Ovary (tissue), 9 donors: ENCODE measurements around the gene CEP170B. TPM values are rescaled to one million over a fixed set of nuclear protein-coding genes. Genes with fewer than 3 reads are reported as not detected.
A peak's percentile ranks its signal among the peaks of the same experiment; 100 is the strongest.

Source experiments
- DNase-seq, 5 donors: peaks; one replicate each; pipeline ENCODE4 v3.0.0-alpha.2; 2019 to 2020
- H3K27ac ChIP-seq, 2 donors: fragments of 200-600 bp; one replicate each; pipeline versions ENCODE4 v1.5.1 to v1.8.0; 2019 to 2022
- H3K27me3 ChIP-seq: fragments of 200-600 bp; one replicate; pipeline ENCODE4 v1.8.0; 2022
- H3K36me3 ChIP-seq: fragments of 200-600 bp; sonication (generic); one replicate; pipeline ENCODE4 v1.5.1; 2019
- H3K4me1 ChIP-seq: one replicate; pipeline ENCODE4 v1.8.1; 2013; ENCODE audit warnings: mild to moderate bottlenecking, moderate library complexity; ENCODE audit not compliant: insufficient read depth
- H3K4me3 ChIP-seq: fragments of 200-600 bp; sonication (generic); one replicate; pipeline ENCODE4 v1.5.1; 2017
- H3K9me3 ChIP-seq, 2 donors: fragments of 200-600 bp in 1 of 2; sonication (generic) in 1 of 2; one replicate each; pipeline versions ENCODE4 v1.5.1 to v1.8.1; 2013 to 2019; ENCODE audit warnings: mild to moderate bottlenecking in 1 of 2, moderate library complexity in 1 of 2
- EP300 ChIP-seq: sonication (generic); formaldehyde crosslinking; IDR thresholded peaks from one replicate; pipeline ENCODE4 v1.6.1; 2017; ENCODE audit warnings: antibody characterized with exemption
- POLR2A ChIP-seq: fragments of 450-650 bp; IDR thresholded peaks from one replicate; pipeline ENCODE4 v1.6.1; 2017; ENCODE audit warnings: antibody characterized with exemption, mild to moderate bottlenecking, moderate library complexity
- WGBS, 3 donors: extraction: QIAGEN DNeasy Blood & Tissue Kit in 1 of 3; methylation state at CpG; one replicate each; pipeline versions ENCODE4 v1.1.5 to v1.1.7; 2013 to 2017; 5-methylcytosine and 5-hydroxymethylcytosine counted together
- intact Hi-C, 4 donors: fragments of 100-400 bp; cut with DNase I; formaldehyde crosslinking; loops; one replicate each; pipeline versions ENCODE4 v1.11.0 to v1.15.1; 2022 to 2023
- polyA plus RNA-seq, 2 donors: library from polyadenylated mRNA; stranded (reverse); fragments of 200-250 nt in 1 of 2; fragments of 350-450 nt in 1 of 2; fragmentation: Illumina TruSeq in 1 of 2; extraction: RNeasy Lipid Tissue Mini Kit (QIAGEN cat#74804) in 1 of 2; gene quantifications; one replicate each; pipeline ENCODE4 v1.2.3, GENCODE V29; 2013 to 2014
- total RNA-seq, 7 donors: library from RNA; depleted of rRNA in 2 of 7; stranded (reverse); fragments of >200 nt in 2 of 7; fragmentation: NEBNext Ultra II Directional in 3 of 7; extraction: Animal tissue kit (Norgen Biotek cat#: 25700) in 3 of 7; gene quantifications; one replicate each; pipeline versions ENCODE4 v1.1.0 to v1.2.4, GENCODE V29; 2016 to 2023
- TF ChIP-seq, protein P1 (sequence below), 3 donors: fragments of 450-650 bp in 2 of 3; fragments of 200-600 bp in 1 of 3; IDR thresholded peaks; one replicate each; pipeline versions ENCODE4 v1.5.1 to v1.8.0; 2016 to 2022; ENCODE audit warnings: antibody characterized with exemption in 3 of 3, mild to moderate bottlenecking in 1 of 3
- donor health status: DM: no; HTN: no; CAD: no; lungs with moderate emphysema.
- donor health status: DM: no; HTN: no; CAD: no.
- donor health status: Bipolar disorder and iron deficiency.
- donor health status: DM: yes; HTN: yes; CAD: no.
- donor health status: DM: no; HTN: no; CAD: no.
- donor health status: DM: yes; HTN: yes; CAD: no.

Gene CEP170B
- total and polyA plus RNA-seq, 9 donors: 1.9 to 22.7 (median 9.9) TPM

GRCh38 chr14:104897330-104898194 is 32.5 kb downstream of the CEP170B start:
- TF ChIP-seq POLR2A (no peak), EP300 (no peak)
- TF ChIP-seq, protein P1, sequence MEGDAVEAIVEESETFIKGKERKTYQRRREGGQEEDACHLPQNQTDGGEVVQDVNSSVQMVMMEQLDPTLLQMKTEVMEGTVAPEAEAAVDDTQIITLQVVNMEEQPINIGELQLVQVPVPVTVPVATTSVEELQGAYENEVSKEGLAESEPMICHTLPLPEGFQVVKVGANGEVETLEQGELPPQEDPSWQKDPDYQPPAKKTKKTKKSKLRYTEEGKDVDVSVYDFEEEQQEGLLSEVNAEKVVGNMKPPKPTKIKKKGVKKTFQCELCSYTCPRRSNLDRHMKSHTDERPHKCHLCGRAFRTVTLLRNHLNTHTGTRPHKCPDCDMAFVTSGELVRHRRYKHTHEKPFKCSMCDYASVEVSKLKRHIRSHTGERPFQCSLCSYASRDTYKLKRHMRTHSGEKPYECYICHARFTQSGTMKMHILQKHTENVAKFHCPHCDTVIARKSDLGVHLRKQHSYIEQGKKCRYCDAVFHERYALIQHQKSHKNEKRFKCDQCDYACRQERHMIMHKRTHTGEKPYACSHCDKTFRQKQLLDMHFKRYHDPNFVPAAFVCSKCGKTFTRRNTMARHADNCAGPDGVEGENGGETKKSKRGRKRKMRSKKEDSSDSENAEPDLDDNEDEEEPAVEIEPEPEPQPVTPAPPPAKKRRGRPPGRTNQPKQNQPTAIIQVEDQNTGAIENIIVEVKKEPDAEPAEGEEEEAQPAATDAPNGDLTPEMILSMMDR (IDR thresholded peaks at IDR 0.05): no peak
- peak; percentile 8 to 42 (median 24) for DNase-seq
- no peak overlapping the region for H3K4me3 ChIP-seq
- intact Hi-C loops: loop anchor here in 3 of 4 donors (2.0 to 5.0 kb wide), 2 partner anchors 149 to 150 kb away; no protein-coding TSS in a partner anchor
- H3K4me1 ChIP-seq: no peaks in the 10 kb centered on the region
- H3K36me3 ChIP-seq: no peaks in the 10 kb centered on the region
- 63 to 78% (median 76%) methylated on average over 37 of the region's 37 CpGs for WGBS, 3 donors
- no peaks in the 10 kb centered on the region for H3K27me3 ChIP-seq
- no peak overlapping the region for H3K27ac ChIP-seq
- H3K9me3 ChIP-seq: no peaks in the 10 kb centered on the region

DNA sequence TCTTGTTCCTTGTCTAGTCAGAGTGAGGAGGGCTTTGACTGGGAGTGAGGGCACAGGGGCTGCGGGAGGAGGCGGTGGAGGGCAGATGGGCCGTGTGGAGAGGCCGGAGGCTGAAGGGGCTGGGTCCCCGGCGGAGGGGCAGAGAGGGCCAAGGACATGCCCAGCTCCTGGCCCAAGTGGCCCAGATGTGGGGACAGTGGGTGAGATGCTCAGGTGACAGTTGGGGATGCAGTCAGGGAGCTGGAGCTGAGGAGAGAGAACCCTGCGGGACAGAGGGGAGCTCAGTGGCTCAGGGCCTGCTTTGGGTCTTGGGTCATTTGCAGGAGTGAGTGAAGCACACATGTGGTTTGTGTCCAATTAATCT is 33.1 kb downstream of the CEP170B start:
- intact Hi-C loops: loop anchor here in 1 of 4 donors (5.0 kb wide), 1 partner anchor 149 kb away; no protein-coding TSS in a partner anchor
- H3K27ac ChIP-seq: no peak overlapping the region
- no peak overlapping the region for H3K4me3 ChIP-seq
- H3K27me3 ChIP-seq: no peaks in the 10 kb centered on the region
- no peak for DNase-seq
- TF ChIP-seq POLR2A (no peak), EP300 (no peak)
- TF ChIP-seq, protein P1 (IDR thresholded peaks at IDR 0.05): no peak
- no peaks in the 10 kb centered on the region for H3K9me3 ChIP-seq
- H3K36me3 ChIP-seq: no peaks in the 10 kb centered on the region
- 87 to 92% (median 91%) methylated on average over 7 of the region's 7 CpGs for WGBS, 3 donors
- no peaks in the 10 kb centered on the region for H3K4me1 ChIP-seq

- no peaks in the 10 kb centered on the region for H3K27me3 ChIP-seq
- H3K36me3 ChIP-seq: no peaks in the 10 kb centered on the region
- no peaks in the 10 kb centered on the region for H3K9me3 ChIP-seq
- H3K4me3 ChIP-seq: no peak overlapping the region
- TF ChIP-seq EP300: no peak
- no peak for TF ChIP-seq POLR2A
- TF ChIP-seq, protein P1 (IDR thresholded peaks at IDR 0.05): no peak
- intact Hi-C loops: loop anchor here in 1 of 4 donors (5.0 kb wide), 1 partner anchor 148 kb away; no protein-coding TSS in a partner anchor
- H3K4me1 ChIP-seq: no peaks in the 10 kb centered on the region
- WGBS, 3 donors: 46 to 50% (median 50%) methylated on average over 24 of the region's 24 CpGs
- H3K27ac ChIP-seq: no peak overlapping the region
- DNase-seq: peak in 1 of 5 donors; percentile 31
Observed at GRCh38 chr14:104898870-104899510, 33.9 kb downstream of the CEP170B start.

DNA sequence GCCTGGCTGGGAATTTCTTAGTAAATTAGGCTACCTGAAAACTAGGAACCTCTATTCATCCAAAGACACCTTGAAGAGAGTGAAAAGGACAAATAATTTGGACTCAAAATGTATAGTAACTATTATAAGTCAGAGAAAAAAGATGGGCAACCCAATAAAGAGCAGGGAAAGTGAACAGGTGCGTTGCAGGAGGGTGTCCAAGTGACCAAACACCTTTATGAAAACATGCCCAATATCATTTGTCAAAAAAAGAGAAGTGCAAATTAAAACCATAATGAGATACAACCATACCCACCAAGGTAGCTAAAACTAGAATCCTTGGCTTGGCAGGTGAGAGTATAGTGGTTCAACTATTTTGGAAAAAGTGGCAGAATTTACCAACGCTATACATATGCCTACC is 34.7 kb downstream of the CEP170B start:
- Histone ChIP-seq H3K9me3 (no peaks in the 10 kb centered on the region), H3K4me3 (no peak overlapping the region), H3K4me1 (no peaks in the 10 kb centered on the region), H3K36me3 (no peaks in the 10 kb centered on the region), H3K27ac (no peak overlapping the region), H3K27me3 (no peaks in the 10 kb centered on the region)
- 41 to 63% (median 43%) methylated on average over 2 of the region's 2 CpGs for WGBS, 3 donors
- no peak for TF ChIP-seq POLR2A
- TF ChIP-seq, protein P1 (IDR thresholded peaks at IDR 0.05): no peak
- no peak for TF ChIP-seq EP300
- intact Hi-C loops: loop anchor here in 1 of 4 donors (5.0 kb wide), 1 partner anchor 148 kb away; no protein-coding TSS in a partner anchor
- DNase-seq: no peak
